ENCODE measurements around the gene CFAP46.

DNA sequence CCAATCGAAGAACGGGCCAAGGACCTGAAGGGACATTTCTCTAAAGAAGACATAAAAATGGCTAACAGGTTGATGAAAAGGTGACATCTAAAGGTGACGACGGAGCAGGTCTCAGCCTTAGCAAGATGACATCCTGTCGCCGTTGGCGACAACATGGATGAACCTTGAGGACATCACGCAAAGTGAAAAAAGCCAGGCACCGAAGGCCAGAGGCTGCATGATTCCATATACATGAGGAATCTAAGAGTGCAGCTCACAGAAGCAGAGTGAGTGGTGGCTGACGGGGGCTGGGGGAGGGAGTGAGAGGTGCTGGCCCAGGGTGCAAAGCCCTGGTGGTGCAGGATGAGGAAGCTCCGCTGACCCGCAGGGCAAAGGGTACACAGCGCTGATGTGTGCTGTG lies 122.3 kb downstream of the CFAP46 start:
- no peak for TF ChIP-seq POLR2AphosphoS5 (IDR thresholded peaks at IDR 0.05; ENCODE audit: low read length)
- TF ChIP-seq, protein P1, sequence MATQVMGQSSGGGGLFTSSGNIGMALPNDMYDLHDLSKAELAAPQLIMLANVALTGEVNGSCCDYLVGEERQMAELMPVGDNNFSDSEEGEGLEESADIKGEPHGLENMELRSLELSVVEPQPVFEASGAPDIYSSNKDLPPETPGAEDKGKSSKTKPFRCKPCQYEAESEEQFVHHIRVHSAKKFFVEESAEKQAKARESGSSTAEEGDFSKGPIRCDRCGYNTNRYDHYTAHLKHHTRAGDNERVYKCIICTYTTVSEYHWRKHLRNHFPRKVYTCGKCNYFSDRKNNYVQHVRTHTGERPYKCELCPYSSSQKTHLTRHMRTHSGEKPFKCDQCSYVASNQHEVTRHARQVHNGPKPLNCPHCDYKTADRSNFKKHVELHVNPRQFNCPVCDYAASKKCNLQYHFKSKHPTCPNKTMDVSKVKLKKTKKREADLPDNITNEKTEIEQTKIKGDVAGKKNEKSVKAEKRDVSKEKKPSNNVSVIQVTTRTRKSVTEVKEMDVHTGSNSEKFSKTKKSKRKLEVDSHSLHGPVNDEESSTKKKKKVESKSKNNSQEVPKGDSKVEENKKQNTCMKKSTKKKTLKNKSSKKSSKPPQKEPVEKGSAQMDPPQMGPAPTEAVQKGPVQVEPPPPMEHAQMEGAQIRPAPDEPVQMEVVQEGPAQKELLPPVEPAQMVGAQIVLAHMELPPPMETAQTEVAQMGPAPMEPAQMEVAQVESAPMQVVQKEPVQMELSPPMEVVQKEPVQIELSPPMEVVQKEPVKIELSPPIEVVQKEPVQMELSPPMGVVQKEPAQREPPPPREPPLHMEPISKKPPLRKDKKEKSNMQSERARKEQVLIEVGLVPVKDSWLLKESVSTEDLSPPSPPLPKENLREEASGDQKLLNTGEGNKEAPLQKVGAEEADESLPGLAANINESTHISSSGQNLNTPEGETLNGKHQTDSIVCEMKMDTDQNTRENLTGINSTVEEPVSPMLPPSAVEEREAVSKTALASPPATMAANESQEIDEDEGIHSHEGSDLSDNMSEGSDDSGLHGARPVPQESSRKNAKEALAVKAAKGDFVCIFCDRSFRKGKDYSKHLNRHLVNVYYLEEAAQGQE (IDR thresholded peaks at IDR 0.05; ENCODE audit: low read depth, low read length), result no peak
- TF ChIP-seq, protein P2, sequence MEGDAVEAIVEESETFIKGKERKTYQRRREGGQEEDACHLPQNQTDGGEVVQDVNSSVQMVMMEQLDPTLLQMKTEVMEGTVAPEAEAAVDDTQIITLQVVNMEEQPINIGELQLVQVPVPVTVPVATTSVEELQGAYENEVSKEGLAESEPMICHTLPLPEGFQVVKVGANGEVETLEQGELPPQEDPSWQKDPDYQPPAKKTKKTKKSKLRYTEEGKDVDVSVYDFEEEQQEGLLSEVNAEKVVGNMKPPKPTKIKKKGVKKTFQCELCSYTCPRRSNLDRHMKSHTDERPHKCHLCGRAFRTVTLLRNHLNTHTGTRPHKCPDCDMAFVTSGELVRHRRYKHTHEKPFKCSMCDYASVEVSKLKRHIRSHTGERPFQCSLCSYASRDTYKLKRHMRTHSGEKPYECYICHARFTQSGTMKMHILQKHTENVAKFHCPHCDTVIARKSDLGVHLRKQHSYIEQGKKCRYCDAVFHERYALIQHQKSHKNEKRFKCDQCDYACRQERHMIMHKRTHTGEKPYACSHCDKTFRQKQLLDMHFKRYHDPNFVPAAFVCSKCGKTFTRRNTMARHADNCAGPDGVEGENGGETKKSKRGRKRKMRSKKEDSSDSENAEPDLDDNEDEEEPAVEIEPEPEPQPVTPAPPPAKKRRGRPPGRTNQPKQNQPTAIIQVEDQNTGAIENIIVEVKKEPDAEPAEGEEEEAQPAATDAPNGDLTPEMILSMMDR (IDR thresholded peaks at IDR 0.05 in 2 of 3, conservative IDR thresholded peaks at IDR 0.05 in 1 of 3; ENCODE audit: control insufficient read depth in 2 of 3, extremely low read depth in 1 of 3, insufficient read depth in 1 of 3, low read depth in 3 of 3, low read length in 3 of 3), result no peak
